ENCODE data around the gene SLC6A9.

SLC6A9 gene

DNA sequence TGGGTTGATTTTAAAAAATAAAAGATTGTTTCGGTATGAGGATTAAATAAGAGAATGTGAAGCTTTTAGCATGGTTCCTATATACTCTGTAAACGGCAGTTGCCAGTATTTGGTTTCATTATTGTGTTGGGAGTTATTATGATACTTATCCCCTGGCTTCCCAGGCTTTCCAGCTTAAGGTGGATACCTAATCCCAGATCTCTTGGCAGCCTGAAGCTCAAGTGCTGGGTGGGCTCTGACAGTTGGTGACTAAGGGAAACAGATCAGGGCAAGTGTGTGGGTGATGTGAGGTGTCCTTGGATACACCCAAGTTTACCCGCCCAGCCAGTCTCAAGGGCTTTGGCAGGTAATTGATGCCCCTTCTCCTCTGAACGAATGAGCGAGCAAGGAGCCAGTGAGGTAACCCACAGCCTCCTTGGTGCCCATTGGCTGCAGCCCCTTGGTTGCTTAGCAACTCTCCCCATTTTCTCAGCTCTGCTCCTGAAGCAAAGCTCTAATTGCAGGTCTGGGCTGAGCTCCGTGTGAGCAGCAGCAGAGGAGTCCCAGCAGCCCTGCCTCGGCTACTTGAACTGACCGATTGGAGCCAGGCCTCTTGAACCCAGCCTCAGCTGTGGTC is 78.4 kb downstream of the SLC6A9 start:
- Histone ChIP-seq H3K27me3 (ENCODE audit: control insufficient read depth in 1 of 2, insufficient read depth in 2 of 2, low read length in 2 of 2) (no peaks in the 10 kb centered on the region), H3K27ac (ENCODE audit: low read length) (no peak overlapping the region), H3K36me3 (ENCODE audit: control insufficient read depth in 2 of 2, insufficient read depth in 2 of 2, low read length in 2 of 2) (peaks cover 15 to 21% of the 10 kb centered on the region in 2 donors), H3K9me3 (ENCODE audit: control insufficient read depth in 2 of 2, low read length in 2 of 2) (no peaks in the 10 kb centered on the region), H3K4me3 (ENCODE audit: low read length in 2 of 2) (no peak overlapping the region), H3K9ac (ENCODE audit: low read length in 2 of 2) (no peak overlapping the region), H3K4me1 (ENCODE audit: control insufficient read depth, insufficient read depth, low read length) (peaks cover 17% of the 10 kb centered on the region)

DNA sequence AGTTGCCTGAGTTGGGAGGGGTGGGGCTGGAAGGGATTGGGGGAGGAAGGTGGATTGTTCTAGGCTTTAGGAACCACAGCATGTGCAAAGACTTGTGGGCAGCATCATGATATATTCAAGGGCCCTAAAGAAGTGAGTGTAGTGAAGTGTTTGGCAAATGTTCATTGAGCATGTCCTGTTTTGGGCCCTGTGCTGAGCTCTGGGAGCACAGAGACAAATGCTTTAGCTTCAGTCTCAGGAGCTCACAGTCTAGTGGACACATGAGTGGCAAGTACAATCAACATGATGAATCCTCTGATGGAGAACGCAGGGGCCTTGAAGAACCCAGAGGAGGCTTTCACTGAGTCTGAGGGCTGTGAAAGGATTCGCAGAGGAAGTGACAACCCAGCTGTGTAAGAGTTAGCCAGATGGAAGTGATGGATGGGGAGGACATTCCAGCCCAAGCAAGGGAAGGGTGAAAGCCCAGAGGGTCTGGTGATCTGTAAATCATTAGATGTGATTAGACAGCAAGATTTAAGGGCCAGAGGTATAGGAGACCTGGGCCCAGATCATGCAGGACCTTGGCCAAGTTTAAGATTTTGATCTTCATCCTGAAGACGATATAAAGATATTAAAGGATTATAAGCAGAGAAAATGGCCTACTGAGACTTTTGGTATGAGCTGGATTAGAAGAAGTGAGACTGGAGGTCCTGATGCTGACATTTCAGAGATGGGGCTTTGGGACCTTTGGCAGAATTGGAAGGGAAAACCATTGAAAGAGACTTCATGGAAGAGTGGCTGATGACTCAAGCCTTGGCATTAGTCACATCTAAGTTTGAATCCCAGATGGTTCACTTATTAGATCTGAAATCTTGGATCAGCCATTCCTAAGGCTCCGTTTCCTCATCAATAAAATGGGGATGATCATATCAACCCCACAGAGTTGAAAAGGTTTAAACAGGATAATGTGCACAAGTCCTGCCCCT is 80.0 kb downstream of the SLC6A9 start:
- H3K36me3 ChIP-seq (ENCODE audit: control insufficient read depth in 2 of 2, insufficient read depth in 2 of 2, low read length in 2 of 2): peaks cover 4 to 9% of the 10 kb centered on the region in 2 donors
- no peak overlapping the region for H3K27ac ChIP-seq (ENCODE audit: low read length)
- H3K27me3 ChIP-seq (ENCODE audit: control insufficient read depth in 1 of 2, insufficient read depth in 2 of 2, low read length in 2 of 2): no peaks in the 10 kb centered on the region
- H3K4me3 ChIP-seq (ENCODE audit: low read length in 2 of 2): no peak overlapping the region
- H3K4me1 ChIP-seq (ENCODE audit: control insufficient read depth, insufficient read depth, low read length): peaks cover 23% of the 10 kb centered on the region
- no peaks in the 10 kb centered on the region for H3K9me3 ChIP-seq (ENCODE audit: control insufficient read depth in 2 of 2, low read length in 2 of 2)
- H3K9ac ChIP-seq (ENCODE audit: low read length in 2 of 2): no peak overlapping the region

DNA sequence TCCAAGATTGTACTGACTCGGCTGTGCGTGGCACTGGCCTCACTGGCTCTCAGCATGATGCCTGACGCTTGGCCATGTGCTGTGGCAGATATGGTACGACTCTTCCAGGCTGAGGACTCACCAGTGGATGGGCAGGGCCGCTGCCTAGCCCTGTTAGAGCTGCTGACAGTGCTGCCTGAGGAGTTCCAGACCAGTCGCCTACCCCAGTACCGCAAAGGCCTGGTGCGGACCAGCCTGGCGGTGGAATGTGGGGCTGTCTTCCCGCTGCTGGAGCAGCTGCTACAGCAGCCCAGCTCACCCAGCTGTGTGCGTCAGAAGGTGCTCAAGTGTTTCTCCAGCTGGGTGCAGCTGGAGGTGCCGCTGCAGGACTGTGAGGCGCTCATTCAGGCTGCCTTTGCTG is 81.6 kb downstream of the SLC6A9 start:
- Histone ChIP-seq H3K36me3 (ENCODE audit: control insufficient read depth in 2 of 2, insufficient read depth in 2 of 2, low read length in 2 of 2) (peaks cover 4 to 7% of the 10 kb centered on the region in 2 donors), H3K4me1 (ENCODE audit: control insufficient read depth, insufficient read depth, low read length) (peaks cover 34% of the 10 kb centered on the region), H3K9ac (ENCODE audit: low read length in 2 of 2) (no peak overlapping the region), H3K9me3 (ENCODE audit: control insufficient read depth in 2 of 2, low read length in 2 of 2) (no peaks in the 10 kb centered on the region), H3K27me3 (ENCODE audit: control insufficient read depth in 1 of 2, insufficient read depth in 2 of 2, low read length in 2 of 2) (no peaks in the 10 kb centered on the region), H3K4me3 (ENCODE audit: low read length in 2 of 2) (no peak overlapping the region), H3K27ac (ENCODE audit: low read length) (no peak overlapping the region)

DNA sequence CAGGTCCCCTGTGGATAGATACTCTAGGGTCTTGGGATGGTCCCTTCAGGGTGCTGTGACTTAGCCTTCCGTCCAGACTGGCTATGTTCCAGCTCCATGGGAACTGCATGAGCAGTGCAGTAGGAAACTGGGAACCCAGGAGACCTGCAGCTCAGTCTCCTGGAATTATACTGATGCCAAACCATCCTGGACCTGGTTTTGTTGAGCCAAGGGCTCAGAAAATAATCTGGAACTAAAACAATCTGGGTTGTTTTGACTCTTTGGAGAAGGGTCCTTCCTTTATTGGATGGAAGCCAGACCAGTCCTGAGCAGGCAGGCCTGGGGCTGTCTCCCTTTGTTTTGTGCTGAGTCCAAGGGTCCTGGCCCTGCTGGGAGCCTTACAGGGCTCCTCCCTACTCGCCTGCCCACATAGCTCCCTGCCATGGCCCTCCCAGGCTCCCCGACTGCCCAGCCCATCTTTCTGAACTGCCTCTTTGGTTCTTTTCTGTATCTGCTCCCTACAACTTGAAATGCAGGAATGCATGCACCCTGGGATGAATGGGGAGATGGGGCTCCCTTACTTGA is 83.3 kb downstream of the SLC6A9 start:
- Histone ChIP-seq H3K27ac (ENCODE audit: low read length) (peak overlapping the region; percentile 98), H3K4me3 (ENCODE audit: low read length in 2 of 2) (peak overlapping the region; percentile 95 to 97), H3K9ac (ENCODE audit: low read length in 2 of 2) (peak overlapping the region; percentile 98)

DNA sequence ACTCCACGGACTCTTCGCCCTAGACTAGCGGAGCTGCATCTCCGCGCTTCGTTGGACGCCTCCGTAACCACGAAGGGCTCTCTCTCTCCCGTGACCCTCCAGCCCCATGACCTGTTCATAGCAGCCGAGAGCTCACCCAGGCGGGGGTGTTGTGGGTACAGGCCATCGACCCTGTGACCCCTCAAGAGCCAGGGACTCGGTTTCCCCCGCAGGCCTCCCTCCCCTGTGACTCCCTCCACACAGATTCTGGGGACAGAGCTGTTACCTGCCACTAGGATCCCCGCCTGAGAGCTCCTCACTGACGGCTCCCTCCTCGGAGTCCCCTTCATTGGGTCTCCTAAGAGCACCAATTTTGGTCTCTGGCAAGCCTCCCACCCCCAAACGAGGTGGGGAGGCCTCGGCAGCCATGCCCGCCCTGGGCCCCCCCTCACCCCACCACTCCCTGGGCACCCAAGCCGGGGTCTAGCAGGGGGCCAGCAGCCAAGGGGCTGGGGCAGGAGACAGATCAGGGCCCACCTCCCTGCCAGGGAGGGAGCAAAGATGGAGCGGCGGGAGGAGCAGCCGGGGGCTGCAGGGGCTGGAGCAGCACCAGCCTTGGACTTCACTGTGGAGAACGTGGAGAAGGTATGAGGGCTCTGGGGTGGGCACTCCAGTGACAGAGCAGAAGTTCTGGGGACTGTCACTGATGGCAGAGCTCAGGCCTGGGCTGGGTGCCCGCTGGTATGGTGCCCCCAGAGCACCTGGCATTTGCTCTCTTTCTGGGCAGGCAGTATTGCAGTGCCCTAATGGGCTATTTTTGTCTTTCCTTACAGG is 84.0 kb downstream of the SLC6A9 start:
- Histone ChIP-seq H3K4me3 (ENCODE audit: low read length in 2 of 2) (peak overlapping the region; percentile 95 to 97), H3K9ac (ENCODE audit: low read length in 2 of 2) (peak overlapping the region; percentile 98), H3K27ac (ENCODE audit: low read length) (peak overlapping the region; percentile 98), H3K9me3 (ENCODE audit: control insufficient read depth in 2 of 2, low read length in 2 of 2) (no peaks in the 10 kb centered on the region), H3K36me3 (ENCODE audit: control insufficient read depth in 2 of 2, insufficient read depth in 2 of 2, low read length in 2 of 2) (peaks cover 4 to 7% of the 10 kb centered on the region in 2 donors), H3K4me1 (ENCODE audit: control insufficient read depth, insufficient read depth, low read length) (peaks cover 38% of the 10 kb centered on the region), H3K27me3 (ENCODE audit: control insufficient read depth in 1 of 2, insufficient read depth in 2 of 2, low read length in 2 of 2) (no peaks in the 10 kb centered on the region)

More for the DNA sequence above, 83.3 kb downstream of the SLC6A9 start:
- peaks cover 38% of the 10 kb centered on the region for H3K4me1 ChIP-seq (ENCODE audit: control insufficient read depth, insufficient read depth, low read length)
- no peaks in the 10 kb centered on the region for H3K9me3 ChIP-seq (ENCODE audit: control insufficient read depth in 2 of 2, low read length in 2 of 2)
- H3K36me3 ChIP-seq (ENCODE audit: control insufficient read depth in 2 of 2, insufficient read depth in 2 of 2, low read length in 2 of 2): peaks cover 4 to 7% of the 10 kb centered on the region in 2 donors
- H3K27me3 ChIP-seq (ENCODE audit: control insufficient read depth in 1 of 2, insufficient read depth in 2 of 2, low read length in 2 of 2): no peaks in the 10 kb centered on the region

All from stomach smooth muscle (tissue), 2 donors.